Stimulated activated CD8-positive, alpha-beta memory T cell treated with anti-CD3 and anti-CD28 coated beads, Interleukin-7, amount 100 ng/mL, for 48 hours (primary cell): ENCODE data around the gene ERN1.
A peak's percentile ranks its signal among the peaks of the same experiment; 100 is the strongest.

Experiments used
- DNase-seq, 2 donors: peaks; one replicate each; pipeline ENCODE4 v3.0.0-alpha.2; 2020; ENCODE audit warnings: low read depth in 1 of 2; ENCODE audit errors: extremely low read depth in 1 of 2

ERN1 gene

DNA sequence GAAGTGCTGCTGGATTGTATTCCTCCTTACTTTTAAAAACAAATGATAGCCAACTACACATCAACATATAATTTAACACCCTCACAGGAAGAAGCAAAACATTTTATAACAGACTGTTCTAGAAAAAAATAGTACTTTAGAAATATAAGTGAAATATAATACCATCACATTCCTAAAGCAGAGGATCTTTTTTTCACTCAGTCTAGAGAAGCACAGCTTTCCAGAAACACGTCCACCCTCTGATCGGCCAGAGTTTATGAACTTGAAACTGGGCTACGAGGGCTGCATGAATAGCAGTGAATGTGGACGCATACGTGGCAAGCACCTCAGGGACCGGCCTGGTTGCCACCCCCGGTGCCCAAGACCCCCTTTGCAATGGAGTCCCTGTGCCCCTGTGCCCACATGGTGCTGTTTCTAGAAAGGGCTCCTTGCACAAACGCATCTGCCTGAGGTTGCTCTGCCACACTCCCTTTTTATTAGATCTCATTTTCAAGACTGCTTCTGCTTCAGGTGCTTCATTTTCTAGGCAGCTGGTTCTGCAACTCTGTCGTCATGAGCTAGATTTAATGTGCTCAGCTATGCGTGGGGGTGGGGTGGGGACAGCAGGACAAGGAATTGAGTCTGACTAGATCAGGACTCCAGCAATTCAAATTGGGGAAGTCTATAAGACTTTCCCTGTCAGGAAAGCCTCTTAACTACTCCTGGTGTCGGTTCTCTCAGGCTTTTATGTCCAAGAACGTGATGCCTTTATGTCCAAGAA is 29.1 kb upstream of the ERN1 start:
- no peak for DNase-seq

- DNase-seq = no peak
These were observed 28.5 kb upstream of the ERN1 start for GRCh38 chr17:64158406-64158805.

GRCh38 chr17:64157669-64158180 is 27.8 kb upstream of the ERN1 start:
- no peak for DNase-seq

DNA sequence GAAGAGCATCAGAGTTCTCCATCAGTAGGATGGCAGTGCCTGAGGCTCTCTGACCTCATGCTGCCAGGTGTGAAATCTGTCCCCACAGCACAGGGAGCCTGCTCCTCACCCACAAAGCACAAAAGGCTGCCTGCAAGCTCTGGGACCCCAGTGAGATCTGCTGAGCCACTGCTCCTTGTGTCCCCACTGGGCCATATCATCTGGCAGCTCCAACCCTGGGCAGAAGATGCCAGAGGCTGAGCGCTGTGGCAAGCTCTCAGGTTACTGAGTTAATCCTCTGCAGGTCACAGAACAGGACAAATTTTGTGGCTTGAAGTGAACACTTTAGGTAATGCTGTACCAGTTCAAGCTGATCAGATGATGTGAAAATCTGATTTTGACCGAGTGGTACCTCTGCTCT is 26.7 kb upstream of the ERN1 start:
- no peak for DNase-seq

DNA sequence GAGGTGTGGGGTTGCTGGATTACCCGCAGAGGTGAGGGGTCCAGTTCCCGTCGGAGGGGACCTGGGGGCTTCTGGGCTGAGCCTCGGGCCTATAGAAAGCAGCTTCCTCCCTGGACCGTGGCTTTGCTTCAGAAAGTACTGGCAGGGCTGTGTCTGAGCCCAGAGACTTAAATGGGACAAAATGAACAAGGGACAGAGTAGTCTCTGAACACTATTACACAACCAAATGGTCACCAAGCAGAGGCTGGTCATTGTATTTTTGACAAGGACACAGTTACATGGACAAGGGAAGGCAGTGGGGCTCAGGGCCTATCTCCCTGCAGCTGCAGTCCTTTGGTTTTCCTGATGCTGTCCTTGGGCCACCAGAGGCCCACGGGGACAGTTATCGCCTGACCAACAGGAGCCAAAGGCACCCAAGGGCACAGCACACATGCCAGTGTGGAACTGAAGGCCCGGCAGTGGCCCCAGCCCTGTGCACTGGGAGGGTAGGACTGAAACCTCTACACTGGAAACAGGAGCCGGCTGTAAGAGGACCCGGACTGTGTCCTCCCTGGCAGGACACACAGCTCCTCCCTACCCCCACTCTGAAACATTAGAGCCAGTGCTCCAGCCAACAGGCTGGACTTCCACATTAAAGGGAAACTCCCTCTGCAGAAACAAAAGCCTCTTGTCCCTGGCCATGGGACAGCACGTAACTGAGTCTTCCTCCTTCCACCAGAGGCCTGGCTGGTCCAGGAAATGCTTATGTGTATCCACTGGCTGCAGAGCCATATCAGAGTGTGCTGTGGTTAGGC is 26.0 kb upstream of the ERN1 start:
- no peak for DNase-seq

- DNase-seq = no peak
These were observed 25.2 kb upstream of the ERN1 start for GRCh38 chr17:64155129-64155528.

DNA sequence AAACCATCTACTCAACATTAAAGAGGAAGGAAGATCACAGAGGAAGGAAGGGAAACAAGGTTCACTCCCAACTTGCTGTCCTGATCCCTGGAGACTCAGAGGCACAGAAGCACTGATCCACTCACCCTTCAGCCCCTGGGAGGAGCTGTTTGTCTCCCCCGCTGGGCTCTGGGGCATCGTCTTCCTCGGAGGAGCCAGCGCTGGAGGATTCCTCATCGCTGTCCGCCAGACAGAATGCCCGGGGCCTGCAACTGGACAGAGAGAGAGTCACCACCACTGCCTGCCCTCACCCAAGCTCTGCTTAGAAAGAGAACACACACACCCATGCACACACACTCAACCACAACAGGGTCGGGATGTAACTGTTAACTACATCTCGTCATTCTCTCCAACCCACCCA is 24.8 kb upstream of the ERN1 start:
- DNase-seq = no peak

DNA sequence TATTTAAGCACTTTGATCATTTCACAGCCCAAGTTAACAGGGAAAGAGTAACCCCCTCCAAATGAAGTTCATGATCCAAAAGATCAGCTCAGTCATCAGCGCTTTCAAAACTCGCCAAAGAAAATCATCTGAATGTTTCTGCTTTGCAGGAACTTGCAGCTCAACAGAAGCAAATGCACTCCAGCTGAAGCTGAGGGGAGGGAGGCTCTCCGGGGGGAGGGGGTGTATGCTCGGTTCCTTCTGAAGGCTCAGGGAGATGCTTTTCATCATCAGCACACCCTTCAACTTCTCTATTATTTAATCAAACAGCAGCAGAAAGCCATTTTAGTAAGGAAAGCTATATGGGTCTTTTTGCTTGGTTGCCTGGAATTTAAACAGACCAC is 24.4 kb upstream of the ERN1 start:
- no peak for DNase-seq

DNA sequence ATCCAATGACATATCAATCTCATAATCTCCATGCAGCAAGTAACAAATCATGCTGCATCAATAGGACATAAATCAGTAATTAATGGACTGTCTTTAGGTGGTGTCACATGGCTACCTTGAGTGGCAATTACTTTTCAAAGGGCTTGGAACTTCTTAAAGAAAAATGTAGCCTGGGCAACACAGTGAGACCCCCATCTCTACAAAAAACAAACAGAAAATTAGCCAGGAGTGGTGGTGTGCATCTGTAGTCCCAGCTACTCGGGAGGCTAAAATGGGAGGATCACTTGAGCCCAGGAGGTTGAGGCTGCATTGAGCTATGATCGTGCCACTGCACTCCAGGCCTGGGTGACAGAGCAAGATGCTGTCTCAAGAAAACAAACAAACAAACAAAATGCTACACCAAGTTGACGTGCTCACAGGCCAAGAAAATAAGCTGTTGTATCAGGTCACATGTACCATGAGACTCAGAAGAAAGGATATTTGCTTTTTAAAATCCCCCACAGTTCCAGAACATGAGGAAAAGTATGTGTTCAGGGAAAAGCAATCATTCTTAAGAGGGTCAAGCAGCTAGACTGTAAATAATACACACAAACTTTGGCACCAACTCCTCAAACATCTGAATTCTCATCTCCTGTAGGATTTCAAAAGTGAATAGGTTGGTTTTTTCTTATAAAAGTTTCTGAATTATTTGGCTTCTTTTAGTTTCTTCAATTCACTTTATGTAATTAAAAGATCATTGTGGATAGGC is 23.8 kb upstream of the ERN1 start:
- DNase-seq = no peak

GRCh38 chr17:64152428-64153125 is 22.6 kb upstream of the ERN1 start:
- DNase-seq = no peak

DNA sequence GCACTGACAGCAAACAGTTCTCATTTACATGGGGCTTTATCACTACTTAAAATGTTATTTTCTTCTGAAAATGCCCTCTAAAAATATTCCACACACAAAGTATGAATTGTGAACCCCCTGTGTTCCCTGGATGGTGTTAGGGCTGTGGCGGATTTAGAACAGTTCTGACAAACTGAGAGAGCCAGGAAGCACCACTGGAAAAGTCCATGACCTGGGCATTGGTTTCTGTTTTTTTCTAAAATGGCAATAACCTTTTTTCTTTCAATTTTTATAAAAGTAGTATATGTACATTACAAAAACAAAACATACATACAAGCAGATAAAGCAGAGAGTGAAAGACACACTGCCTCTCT is 21.0 kb upstream of the ERN1 start:
- no peak for DNase-seq

- DNase-seq = no peak
These were observed 20.5 kb upstream of the ERN1 start for GRCh38 chr17:64150237-64151015.

GRCh38 chr17:64149196-64149595 is 19.3 kb upstream of the ERN1 start:
- DNase-seq = no peak

DNA sequence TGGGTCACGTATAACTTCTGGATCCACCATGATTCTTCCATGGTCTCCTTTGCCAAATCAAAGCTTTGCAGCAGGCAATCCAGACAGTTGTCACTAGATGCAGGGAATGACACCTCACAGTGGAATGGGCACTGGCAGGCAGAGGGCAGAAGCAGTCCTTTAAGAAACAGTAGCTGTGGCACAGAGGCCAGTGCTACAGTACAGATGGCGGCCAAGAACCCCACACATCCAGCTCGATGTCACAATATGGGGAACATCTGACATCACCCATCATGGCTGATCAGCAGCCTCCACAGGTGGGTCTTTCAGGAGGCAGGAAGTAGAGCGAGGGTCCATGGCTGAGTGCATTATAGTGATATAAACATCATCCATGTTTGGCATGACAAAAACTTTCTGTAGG is 18.8 kb upstream of the ERN1 start:
- DNase-seq = no peak

- no peak for DNase-seq
These were observed 18.2 kb upstream of the ERN1 start for GRCh38 chr17:64148017-64148631.

- no peak for DNase-seq
These were observed 17.4 kb upstream of the ERN1 start for GRCh38 chr17:64147110-64148016.

DNA sequence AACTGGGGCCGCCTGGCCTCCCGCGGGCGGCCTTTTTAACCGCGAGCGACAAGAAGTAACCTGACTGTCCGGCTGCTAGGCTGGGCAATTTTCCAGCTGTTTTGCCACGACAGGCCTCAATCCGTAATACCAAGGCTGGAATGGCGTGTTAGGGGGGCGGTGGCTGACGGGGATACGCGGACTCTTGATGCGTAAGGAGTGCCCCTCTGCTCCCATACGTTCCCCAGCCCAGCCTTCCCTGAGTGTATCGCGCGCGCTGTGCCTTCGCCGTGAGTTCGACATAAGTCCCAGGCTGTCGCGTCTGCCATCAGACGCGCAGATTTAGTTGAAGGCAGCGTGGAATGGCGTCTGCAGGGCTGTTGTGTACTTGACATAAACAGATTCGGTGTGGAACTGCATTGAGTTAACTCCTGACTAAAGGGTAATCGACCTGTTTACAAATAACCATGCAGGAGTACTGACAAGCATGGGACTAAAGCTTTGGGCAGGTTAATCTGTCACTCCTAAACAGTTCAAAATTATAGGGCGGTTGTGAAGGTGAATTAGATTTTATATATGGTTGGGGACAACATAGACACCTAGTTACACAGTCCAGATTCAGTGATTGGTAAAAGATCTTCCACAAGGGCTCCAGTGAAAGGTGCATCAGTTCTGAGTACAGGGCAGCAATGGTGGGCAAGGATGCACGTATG is 16.6 kb upstream of the ERN1 start:
- peak in 1 of 2 donors; percentile 22 for DNase-seq

- peak; percentile 78 to 96 for DNase-seq
These were observed 15.9 kb upstream of the ERN1 start for GRCh38 chr17:64145751-64146417.
